Osteoblast (primary cell): Measurements from ENCODE around the gene IL5RA. TPM values are rescaled to one million over a fixed set of nuclear protein-coding genes. Genes with fewer than 3 reads are reported as not detected.
A peak's percentile ranks its signal among the peaks of the same experiment; 100 is the strongest.

Experiments used
- DNase-seq: peaks from one replicate; pipeline ENCODE4 v3.0.0; 2011; ENCODE audit warnings: low spot score, mixed read lengths; ENCODE audit not compliant: insufficient read length; ENCODE audit errors: missing footprints
- H2AFZ ChIP-seq: 2 replicates; pipeline ENCODE4 v1.6.0; 2011; ENCODE audit warnings: mild to moderate bottlenecking, low read length
- H3K27ac ChIP-seq: 2 replicates; pipeline ENCODE4 v1.5.1; 2011; ENCODE audit warnings: mild to moderate bottlenecking, low read depth, low read length, moderate library complexity
- H3K27me3 ChIP-seq: 2 replicates; pipeline ENCODE4 v1.6.0; 2012; ENCODE audit warnings: mild to moderate bottlenecking, control low read depth, inconsistent platforms, low read length, moderate library complexity; ENCODE audit not compliant: insufficient read depth
- H3K36me3 ChIP-seq: 2 replicates; pipeline ENCODE4 v1.5.1; 2011; ENCODE audit warnings: mild to moderate bottlenecking, low read length, control low read depth, moderate library complexity; ENCODE audit not compliant: insufficient read depth
- H3K4me1 ChIP-seq: 2 replicates; pipeline ENCODE4 v1.5.1; 2011; ENCODE audit warnings: mild to moderate bottlenecking, low read length, control low read depth, moderate library complexity; ENCODE audit not compliant: insufficient read depth
- H3K4me2 ChIP-seq: 2 replicates; pipeline ENCODE4 v1.6.0; 2011; ENCODE audit warnings: mild to moderate bottlenecking, low read length; ENCODE audit not compliant: insufficient read depth
- H3K4me3 ChIP-seq: fragments of 200-600 bp; sonication (generic); 3 replicates; pipeline ENCODE4 v1.5.1; 2012; ENCODE audit warnings: mild to moderate bottlenecking, low read length, inconsistent platforms; ENCODE audit not compliant: insufficient read depth
- H3K79me2 ChIP-seq: 2 replicates; pipeline ENCODE4 v1.6.0; 2012; ENCODE audit warnings: mild to moderate bottlenecking, low read length, control low read depth, inconsistent platforms; ENCODE audit not compliant: insufficient read depth
- H3K9me3 ChIP-seq: 2 replicates; pipeline ENCODE4 v1.5.1; 2011; ENCODE audit warnings: low read depth, low read length, control low read depth
- H4K20me1 ChIP-seq: 2 replicates; pipeline ENCODE4 v1.6.0; 2012; ENCODE audit warnings: mild to moderate bottlenecking, low read length, control low read depth; ENCODE audit not compliant: insufficient read depth
- CTCF ChIP-seq: IDR thresholded peaks from 2 replicates; pipeline ENCODE4 v1.5.1; 2011; ENCODE audit warnings: mild to moderate bottlenecking, low read depth, low read length, moderate library complexity; ENCODE audit errors: extremely low read depth
- total RNA-seq: library from RNA; depleted of rRNA; stranded (reverse); fragments of >200 nt; gene quantifications from 2 replicates; pipeline ENCODE4 v1.2.3, GENCODE V29; 2012

The IL5RA gene
- total RNA-seq, 1 donor = not detected

GRCh38 chr3:3101660-3102458 lies 8.3 kb downstream of the IL5RA start:
- H3K79me2 ChIP-seq = no peaks in the 10 kb centered on the region
- H3K9me3 ChIP-seq = no peaks in the 10 kb centered on the region
- no peak overlapping the region for H3K4me2 ChIP-seq
- H3K27ac ChIP-seq = no peak overlapping the region
- no peak for TF ChIP-seq CTCF
- no peak overlapping the region for H2AFZ ChIP-seq
- H3K36me3 ChIP-seq = no peaks in the 10 kb centered on the region
- no peak overlapping the region for H3K4me3 ChIP-seq
- H3K4me1 ChIP-seq = no peaks in the 10 kb centered on the region
- DNase-seq = no peak
- H3K27me3 ChIP-seq = no peaks in the 10 kb centered on the region
- H4K20me1 ChIP-seq = no peaks in the 10 kb centered on the region

- Histone ChIP-seq H3K27ac (no peak overlapping the region), H3K4me3 (no peak overlapping the region), H3K79me2 (no peaks in the 10 kb centered on the region), H2AFZ (no peak overlapping the region), H3K9me3 (no peaks in the 10 kb centered on the region), H4K20me1 (no peaks in the 10 kb centered on the region), H3K36me3 (no peaks in the 10 kb centered on the region), H3K4me1 (no peaks in the 10 kb centered on the region), H3K27me3 (no peaks in the 10 kb centered on the region), H3K4me2 (no peak overlapping the region)
- no peak for DNase-seq
- no peak for TF ChIP-seq CTCF
Measured at GRCh38 chr3:3097958-3098357, 12.2 kb downstream of the IL5RA start.

- H3K4me2 ChIP-seq = no peak overlapping the region
- DNase-seq = peak; percentile 13
- no peaks in the 10 kb centered on the region for H4K20me1 ChIP-seq
- no peak overlapping the region for H3K27ac ChIP-seq
- no peaks in the 10 kb centered on the region for H3K9me3 ChIP-seq
- no peaks in the 10 kb centered on the region for H3K27me3 ChIP-seq
- H3K36me3 ChIP-seq = no peaks in the 10 kb centered on the region
- no peak for TF ChIP-seq CTCF
- no peaks in the 10 kb centered on the region for H3K79me2 ChIP-seq
- no peaks in the 10 kb centered on the region for H3K4me1 ChIP-seq
- no peak overlapping the region for H3K4me3 ChIP-seq
- H2AFZ ChIP-seq = no peak overlapping the region
Measured at GRCh38 chr3:3089017-3089416, 21.2 kb downstream of the IL5RA start.

DNA sequence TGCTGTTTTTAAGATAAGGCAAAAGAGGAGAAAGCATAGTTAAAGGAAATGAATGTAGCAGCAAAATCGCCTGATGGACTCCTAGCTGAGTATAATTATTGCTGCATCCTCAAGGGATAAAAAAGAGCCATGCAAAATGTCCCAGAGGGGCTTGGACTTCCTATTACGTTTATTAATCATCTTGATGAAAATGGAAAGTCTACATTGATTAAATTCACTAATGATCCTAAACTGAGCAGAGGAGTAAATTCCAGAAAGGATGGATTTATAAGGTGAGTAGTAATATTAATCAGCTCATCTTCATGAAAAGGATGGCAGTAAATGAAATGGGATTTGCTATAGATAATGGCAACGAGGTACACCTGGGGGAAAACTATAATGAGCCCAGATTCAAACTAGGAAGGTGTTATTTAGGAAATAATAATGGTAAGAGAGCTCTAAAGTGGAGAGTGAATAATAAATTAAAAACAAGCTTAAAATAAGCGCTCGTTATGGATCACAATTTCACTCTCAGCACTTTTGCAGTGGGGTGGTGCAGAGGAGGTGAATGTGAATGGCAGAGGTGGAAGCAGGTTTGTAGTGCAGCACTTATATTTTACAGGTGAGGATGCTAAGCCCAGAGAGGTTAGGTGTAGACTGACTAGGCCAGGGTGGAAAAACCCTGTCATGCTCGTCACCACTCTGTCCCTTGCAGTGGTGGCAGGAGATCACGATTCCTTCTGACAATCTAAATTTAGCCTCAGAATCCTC lies 22.3 kb downstream of the IL5RA start:
- no peak for TF ChIP-seq CTCF
- Histone ChIP-seq H3K27me3 (no peaks in the 10 kb centered on the region), H3K4me3 (no peak overlapping the region), H2AFZ (no peak overlapping the region), H3K4me1 (no peaks in the 10 kb centered on the region), H3K79me2 (no peaks in the 10 kb centered on the region), H3K36me3 (no peaks in the 10 kb centered on the region), H3K9me3 (no peaks in the 10 kb centered on the region), H3K4me2 (no peak overlapping the region), H3K27ac (no peak overlapping the region), H4K20me1 (no peaks in the 10 kb centered on the region)
- no peak for DNase-seq
